ENCODE results near the gene SLC66A1. TPM values are rescaled to one million over a fixed set of nuclear protein-coding genes. Genes with fewer than 3 reads are reported as not detected.

SLC66A1 gene
- total and polyA plus RNA-seq, 9 of the 15 experiments (the other 6 are each of a cell fraction or from before 2014, with no cell fraction given), result 1.2 to 40.8 (median 18.6) TPM

- 93% methylated on average over 7 of the region's 7 CpGs for WGBS (ENCODE audit: insufficient coverage, low coverage, missing lambda C conversion rate)
- POLR2A ChIA-PET, result interaction anchor here (0.6 to 4.0 kb wide), 5 partner anchors 14 to 287 kb away, joined by 3 to 19 read pairs (median 3); a partner anchor contains a TSS
Measured at GRCh38 chr1:19310061-19310460, 2.1 kb upstream of the SLC66A1 start.

More at GRCh38 chr1:19310061-19310460, 2.1 kb upstream of the SLC66A1 start:
- H3K9me3 ChIP-seq (replicated peaks; ENCODE audit: control insufficient read depth, insufficient read depth, low read depth, low read length), result no peaks in the 10 kb centered on the region
- intact Hi-C loops (cut with micrococcal nuclease), result loop anchor here (5.0 kb wide), 1 partner anchor 58 kb away; the partner anchor contains the start of genes EMC1 and MRTO4
- H4K20me1 ChIP-seq (replicated peaks; ENCODE audit: control insufficient read depth, insufficient read depth, low read length), result no peaks in the 10 kb centered on the region; the same call in 1 of the 2 replicates
- H3K27ac ChIP-seq (ENCODE audit: extremely low read depth, low read depth, low read length), result no peak overlapping the region
- peak overlapping the region in 1 of 2 experiments; percentile 41; a peak in 1 of 4 replicates for H3K9ac ChIP-seq (ENCODE audit: insufficient read depth in 1 of 2, low read depth in 2 of 2, low read length in 2 of 2)
- BruUV-seq (replicated peaks), result no TSS peak
- ATAC-seq, result no peak
- no peak for FAIRE-seq
- peaks cover 30 to 50% of the 10 kb centered on the region in 2 experiments for H3K4me1 ChIP-seq (replicated peaks in 1 of 2; ENCODE audit: control insufficient read depth in 2 of 2, insufficient read depth in 2 of 2, low read length in 2 of 2)
- in situ Hi-C loops (cut with MboI), result no loop called here
- peaks cover 42% of the 10 kb centered on the region for H3K79me2 ChIP-seq (ENCODE audit: control insufficient read depth, insufficient read depth, low read length)
- TF ChIP-seq, protein P1, sequence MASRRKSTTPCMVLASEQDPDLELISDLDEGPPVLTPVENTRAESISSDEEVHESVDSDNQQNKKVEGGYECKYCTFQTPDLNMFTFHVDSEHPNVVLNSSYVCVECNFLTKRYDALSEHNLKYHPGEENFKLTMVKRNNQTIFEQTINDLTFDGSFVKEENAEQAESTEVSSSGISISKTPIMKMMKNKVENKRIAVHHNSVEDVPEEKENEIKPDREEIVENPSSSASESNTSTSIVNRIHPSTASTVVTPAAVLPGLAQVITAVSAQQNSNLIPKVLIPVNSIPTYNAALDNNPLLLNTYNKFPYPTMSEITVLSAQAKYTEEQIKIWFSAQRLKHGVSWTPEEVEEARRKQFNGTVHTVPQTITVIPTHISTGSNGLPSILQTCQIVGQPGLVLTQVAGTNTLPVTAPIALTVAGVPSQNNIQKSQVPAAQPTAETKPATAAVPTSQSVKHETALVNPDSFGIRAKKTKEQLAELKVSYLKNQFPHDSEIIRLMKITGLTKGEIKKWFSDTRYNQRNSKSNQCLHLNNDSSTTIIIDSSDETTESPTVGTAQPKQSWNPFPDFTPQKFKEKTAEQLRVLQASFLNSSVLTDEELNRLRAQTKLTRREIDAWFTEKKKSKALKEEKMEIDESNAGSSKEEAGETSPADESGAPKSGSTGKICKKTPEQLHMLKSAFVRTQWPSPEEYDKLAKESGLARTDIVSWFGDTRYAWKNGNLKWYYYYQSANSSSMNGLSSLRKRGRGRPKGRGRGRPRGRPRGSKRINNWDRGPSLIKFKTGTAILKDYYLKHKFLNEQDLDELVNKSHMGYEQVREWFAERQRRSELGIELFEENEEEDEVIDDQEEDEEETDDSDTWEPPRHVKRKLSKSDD (conservative IDR thresholded peaks at IDR 0.05; ENCODE audit: low read length), result no peak
- no peak for TF ChIP-seq ZNF165 (CRISPR knock-in tag; IDR thresholded peaks at IDR 0.05; ENCODE audit: borderline replicate concordance)
- no peaks in the 10 kb centered on the region for H3K27me3 ChIP-seq (ENCODE audit: control insufficient read depth in 2 of 2, insufficient read depth in 2 of 2, low read length in 2 of 2)
- peaks cover 51% of the 10 kb centered on the region for H3K36me3 ChIP-seq (ENCODE audit: control insufficient read depth, insufficient read depth, low read length)
- no peak for DNase-seq (ENCODE audit: extremely low read depth in 1 of 4, low spot score in 3 of 4)
- peaks cover 2% of the 10 kb centered on the region for H3K9me1 ChIP-seq (ENCODE audit: control insufficient read depth, insufficient read depth, low read length)
- no peak overlapping the region for H3K4me3 ChIP-seq
- H3K4me2 ChIP-seq (ENCODE audit: insufficient read depth, low read length), result no peak overlapping the region
- CTCF ChIA-PET (ENCODE audit: low intra/inter-chr PET ratio), result no interaction called here
- no peak overlapping the region for H2AFZ ChIP-seq (ENCODE audit: low read depth, low read length)

Measured in K562 (cell line).